ENCODE results near the gene MOSPD3.
A peak's percentile ranks its signal among the peaks of the same experiment; 100 is the strongest.

Gene MOSPD3

DNA sequence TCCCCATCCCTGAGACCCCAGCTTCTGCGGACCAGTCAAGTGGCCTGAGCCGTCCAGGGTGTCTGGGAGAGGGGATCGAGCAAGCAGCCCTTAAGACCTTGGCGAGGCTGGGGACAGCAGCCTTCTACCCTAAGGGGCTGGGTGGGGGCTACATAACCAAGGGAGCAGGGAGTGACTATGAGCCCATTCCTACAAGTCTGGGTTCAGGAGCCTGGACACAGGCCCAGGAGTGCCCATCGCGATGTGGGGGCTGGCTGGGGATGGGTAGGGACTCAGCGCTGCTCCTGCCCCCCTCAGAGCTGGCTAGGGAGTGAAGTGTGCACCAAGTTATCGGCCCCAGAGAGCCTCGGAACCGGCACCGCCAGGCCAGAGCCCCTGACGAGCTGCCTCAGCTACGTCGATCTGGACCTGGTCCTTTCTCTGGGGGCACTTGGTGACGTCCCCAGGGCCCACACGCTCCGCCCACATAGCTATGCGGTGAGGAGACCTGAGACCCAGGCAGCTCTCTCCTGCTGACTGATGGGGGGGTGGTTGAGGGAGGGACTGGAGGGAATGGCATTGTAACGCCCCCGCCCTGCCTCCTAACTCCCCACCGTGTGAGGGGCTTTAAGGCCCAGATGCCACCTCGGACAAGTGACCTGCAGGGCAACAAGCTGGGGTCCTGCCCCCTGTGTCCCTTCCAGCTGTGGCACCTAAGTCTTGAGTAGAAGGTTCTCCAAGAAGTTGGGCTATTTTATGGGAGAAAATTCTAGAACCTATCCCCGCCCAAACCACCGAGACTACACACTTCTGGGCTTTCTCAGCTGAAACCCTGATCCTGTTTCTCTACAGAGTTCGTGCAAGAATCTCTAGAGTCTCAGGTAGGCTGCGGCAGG lies 41.1 kb upstream of the MOSPD3 start:
- no peak overlapping the region for H4K8ac ChIP-seq (ENCODE audit: low read depth, low read length)

GRCh38 chr7:100571829-100572116 lies 40.6 kb upstream of the MOSPD3 start:
- no peak overlapping the region for H2AFZ ChIP-seq (ENCODE audit: low read length)
- no peak for DNase-seq (ENCODE audit: low spot score)
- peak overlapping the region; percentile 2 for H2BK15ac ChIP-seq (ENCODE audit: low read length)
- peaks cover 14 to 21% of the 10 kb centered on the region in 2 donors for H3K36me3 ChIP-seq (replicated peaks in 1 of 2; ENCODE audit: control insufficient read depth in 2 of 2, insufficient read depth in 2 of 2, low read length in 2 of 2)
- H3K4me3 ChIP-seq (ENCODE audit: low read length in 2 of 2), result no peak overlapping the region
- peaks cover 29 to 50% of the 10 kb centered on the region in 2 donors for H3K4me1 ChIP-seq (ENCODE audit: control insufficient read depth in 2 of 2, insufficient read depth in 1 of 2, low read depth in 1 of 2, low read length in 2 of 2)
- no peak overlapping the region for H4K8ac ChIP-seq (ENCODE audit: low read depth, low read length)
- peaks cover 0 to 2% of the 10 kb centered on the region in 2 donors for H3K9me3 ChIP-seq (replicated peaks in 1 of 2; ENCODE audit: control insufficient read depth in 2 of 2, insufficient read depth in 1 of 2, low read depth in 1 of 2, low read length in 2 of 2)
- no peak overlapping the region for H3K14ac ChIP-seq (ENCODE audit: low read length)
- no peak overlapping the region for H3K23ac ChIP-seq (ENCODE audit: low read depth, low read length, poor library complexity)
- peak overlapping the region; percentile 62 for H3K18ac ChIP-seq (ENCODE audit: low read length)
- peaks cover 0 to 13% (median 0%) of the 10 kb centered on the region in 3 experiments for H3K27me3 ChIP-seq (ENCODE audit: control insufficient read depth in 3 of 3, insufficient read depth in 3 of 3, low read depth in 1 of 3, low read length in 3 of 3)
- H3K4ac ChIP-seq (ENCODE audit: low read length), result no peak overlapping the region
- H3K4me2 ChIP-seq (ENCODE audit: insufficient read depth, low read length, poor library complexity, severe bottlenecking), result no peak overlapping the region
- H3K9ac ChIP-seq (ENCODE audit: low read depth, low read length, poor library complexity), result no peak overlapping the region
- peaks cover 5% of the 10 kb centered on the region for H3K79me1 ChIP-seq (ENCODE audit: low read depth, low read length)
- H2BK120ac ChIP-seq (ENCODE audit: low read depth, low read length), result no peak overlapping the region
- H2BK12ac ChIP-seq (ENCODE audit: low read length), result no peak overlapping the region
- WGBS, 2 donors (ENCODE audit: extremely low coverage in 2 of 2, insufficient read length in 2 of 2, insufficient replicate concordance in 1 of 2), result no CpG with 5 or more reads among the region's 2 CpGs
- no peak overlapping the region for H4K91ac ChIP-seq (ENCODE audit: low read depth, low read length, poor library complexity)
- peak overlapping the region; percentile 58 for H2AK5ac ChIP-seq (ENCODE audit: low read depth, low read length)
- H3K27ac ChIP-seq (replicated peaks; ENCODE audit: low read length), result no peak overlapping the region
- no peak overlapping the region for H2BK5ac ChIP-seq (ENCODE audit: low read length)

More for the DNA sequence above, 41.1 kb upstream of the MOSPD3 start:
- no CpG with 5 or more reads among the region's 26 CpGs for WGBS, 2 donors (ENCODE audit: extremely low coverage in 2 of 2, insufficient read length in 2 of 2, insufficient replicate concordance in 1 of 2)
- no peak overlapping the region for H4K91ac ChIP-seq (ENCODE audit: low read depth, low read length, poor library complexity)
- no peak overlapping the region for H2BK120ac ChIP-seq (ENCODE audit: low read depth, low read length)
- H3K9me3 ChIP-seq (replicated peaks in 1 of 2; ENCODE audit: control insufficient read depth in 2 of 2, insufficient read depth in 1 of 2, low read depth in 1 of 2, low read length in 2 of 2), result peaks cover 0 to 2% of the 10 kb centered on the region in 2 donors
- H2AFZ ChIP-seq (ENCODE audit: low read length), result no peak overlapping the region
- H3K36me3 ChIP-seq (replicated peaks in 1 of 2; ENCODE audit: control insufficient read depth in 2 of 2, insufficient read depth in 2 of 2, low read length in 2 of 2), result peaks cover 11 to 15% of the 10 kb centered on the region in 2 donors
- H3K4me1 ChIP-seq (ENCODE audit: control insufficient read depth in 2 of 2, insufficient read depth in 1 of 2, low read depth in 1 of 2, low read length in 2 of 2), result peaks cover 29 to 51% of the 10 kb centered on the region in 2 donors
- no peak overlapping the region for H3K4ac ChIP-seq (ENCODE audit: low read length)
- no peak overlapping the region for H3K4me2 ChIP-seq (ENCODE audit: insufficient read depth, low read length, poor library complexity, severe bottlenecking)
- peak overlapping the region; percentile 82 for H3K18ac ChIP-seq (ENCODE audit: low read length)
- H3K9ac ChIP-seq (ENCODE audit: low read depth, low read length, poor library complexity), result peak overlapping the region; percentile 72
- no peak overlapping the region for H2BK12ac ChIP-seq (ENCODE audit: low read length)
- H3K27me3 ChIP-seq (ENCODE audit: control insufficient read depth in 3 of 3, insufficient read depth in 3 of 3, low read depth in 1 of 3, low read length in 3 of 3), result peaks cover 0 to 13% (median 0%) of the 10 kb centered on the region in 3 experiments
- peak overlapping the region; percentile 39 for H2BK5ac ChIP-seq (ENCODE audit: low read length)
- no peak overlapping the region for H3K4me3 ChIP-seq (ENCODE audit: low read length in 2 of 2)
- H3K27ac ChIP-seq (replicated peaks; ENCODE audit: low read length), result no peak overlapping the region
- H2AK5ac ChIP-seq (ENCODE audit: low read depth, low read length), result peak overlapping the region; percentile 83
- no peak overlapping the region for H3K14ac ChIP-seq (ENCODE audit: low read length)
- H3K79me1 ChIP-seq (ENCODE audit: low read depth, low read length), result peaks cover 5% of the 10 kb centered on the region
- no peak for DNase-seq (ENCODE audit: low spot score)
- peak overlapping the region; percentile 43 for H2BK15ac ChIP-seq (ENCODE audit: low read length)
- peak overlapping the region; percentile 83 for H3K23ac ChIP-seq (ENCODE audit: low read depth, low read length, poor library complexity)

GRCh38 chr7:100572281-100572948 lies 39.9 kb upstream of the MOSPD3 start:
- peaks cover 29 to 45% of the 10 kb centered on the region in 2 donors for H3K4me1 ChIP-seq (ENCODE audit: control insufficient read depth in 2 of 2, insufficient read depth in 1 of 2, low read depth in 1 of 2, low read length in 2 of 2)
- no peak overlapping the region for H3K4ac ChIP-seq (ENCODE audit: low read length)
- no peak overlapping the region for H3K9ac ChIP-seq (ENCODE audit: low read depth, low read length, poor library complexity)
- peak overlapping the region; percentile 8 for H3K14ac ChIP-seq (ENCODE audit: low read length)
- H3K9me3 ChIP-seq (replicated peaks in 1 of 2; ENCODE audit: control insufficient read depth in 2 of 2, insufficient read depth in 1 of 2, low read depth in 1 of 2, low read length in 2 of 2), result peaks cover 0 to 2% of the 10 kb centered on the region in 2 donors
- no peak overlapping the region for H2BK120ac ChIP-seq (ENCODE audit: low read depth, low read length)
- no peak overlapping the region for H4K8ac ChIP-seq (ENCODE audit: low read depth, low read length)
- no peak for DNase-seq (ENCODE audit: low spot score)
- H2BK5ac ChIP-seq (ENCODE audit: low read length), result no peak overlapping the region
- no peak overlapping the region for H2BK12ac ChIP-seq (ENCODE audit: low read length)
- no CpG with 5 or more reads among the region's 20 CpGs for WGBS, 2 donors (ENCODE audit: extremely low coverage in 2 of 2, insufficient read length in 2 of 2, insufficient replicate concordance in 1 of 2)
- H3K27me3 ChIP-seq (ENCODE audit: control insufficient read depth in 3 of 3, insufficient read depth in 3 of 3, low read depth in 1 of 3, low read length in 3 of 3), result peaks cover 0 to 13% (median 0%) of the 10 kb centered on the region in 3 experiments
- no peak overlapping the region for H3K4me2 ChIP-seq (ENCODE audit: insufficient read depth, low read length, poor library complexity, severe bottlenecking)
- peak overlapping the region; percentile 92 for H2BK15ac ChIP-seq (ENCODE audit: low read length)
- H3K4me3 ChIP-seq (ENCODE audit: low read length in 2 of 2), result no peak overlapping the region
- H3K27ac ChIP-seq (replicated peaks; ENCODE audit: low read length), result no peak overlapping the region
- peaks cover 14 to 24% of the 10 kb centered on the region in 2 donors for H3K36me3 ChIP-seq (replicated peaks in 1 of 2; ENCODE audit: control insufficient read depth in 2 of 2, insufficient read depth in 2 of 2, low read length in 2 of 2)
- H3K79me1 ChIP-seq (ENCODE audit: low read depth, low read length), result peaks cover 5% of the 10 kb centered on the region
- H3K23ac ChIP-seq (ENCODE audit: low read depth, low read length, poor library complexity), result peak overlapping the region; percentile 80
- peak overlapping the region; percentile 70 for H2AK5ac ChIP-seq (ENCODE audit: low read depth, low read length)
- H2AFZ ChIP-seq (ENCODE audit: low read length), result no peak overlapping the region
- no peak overlapping the region for H4K91ac ChIP-seq (ENCODE audit: low read depth, low read length, poor library complexity)
- peak overlapping the region; percentile 71 for H3K18ac ChIP-seq (ENCODE audit: low read length)
